Astrocyte (in vitro differentiated cells and primary cell): Measurements from ENCODE around the gene OR10T2. TPM values are rescaled to one million over a fixed set of nuclear protein-coding genes. Genes with fewer than 3 reads are reported as not detected.
"Not testable (repeated sequence)": the region's sequence is repeated elsewhere in the genome, so short reads cannot be mapped to it uniquely, and the experiment has no call there.

Experiments used
- DNase-seq: peaks from one replicate; pipeline ENCODE4 v3.0.0-alpha.2; 2010; ENCODE audit warnings: low read depth
- FAIRE-seq: peaks from 2 replicates; lab custom pipeline; 2011; peaks lifted over from hg19 to GRCh38; lab: Jason Lieb, UNC
- H2AFZ ChIP-seq: 2 replicates; pipeline ENCODE4 v1.6.0; 2012; ENCODE audit warnings: low read depth, low read length, inconsistent platforms
- H3K27ac ChIP-seq: 2 replicates; pipeline ENCODE4 v1.5.1; 2011; ENCODE audit warnings: low read depth, low read length, inconsistent platforms
- H3K27me3 ChIP-seq: 2 replicates; pipeline ENCODE4 v1.6.0; 2011; ENCODE audit warnings: low read length, inconsistent platforms; ENCODE audit not compliant: insufficient read depth
- H3K36me3 ChIP-seq: 2 replicates; pipeline ENCODE4 v1.5.1; 2011; ENCODE audit warnings: low read length, inconsistent platforms; ENCODE audit not compliant: insufficient read depth
- H3K4me1 ChIP-seq: 2 replicates; pipeline ENCODE4 v1.5.1; 2011; ENCODE audit warnings: low read length, inconsistent platforms; ENCODE audit not compliant: insufficient read depth
- H3K4me2 ChIP-seq: 2 replicates; pipeline ENCODE4 v1.6.0; 2012; ENCODE audit warnings: low read length, inconsistent platforms
- H3K4me3 ChIP-seq: 2 replicates; pipeline ENCODE4 v1.5.1; 2011; ENCODE audit warnings: low read depth, mild to moderate bottlenecking, low read length, inconsistent platforms; ENCODE audit not compliant: insufficient read depth
- H3K79me2 ChIP-seq: 2 replicates; pipeline ENCODE4 v1.6.0; 2012; ENCODE audit warnings: mild to moderate bottlenecking, low read length, inconsistent platforms; ENCODE audit not compliant: insufficient read depth
- H3K9ac ChIP-seq: 2 replicates; pipeline ENCODE4 v1.6.0; 2012; ENCODE audit warnings: mild to moderate bottlenecking, low read length, inconsistent platforms
- H3K9me3 ChIP-seq: 2 replicates; pipeline ENCODE4 v1.5.1; 2012; ENCODE audit warnings: low read depth, mild to moderate bottlenecking, low read length, inconsistent platforms; ENCODE audit not compliant: insufficient read depth
- H4K20me1 ChIP-seq: 2 replicates; pipeline ENCODE4 v1.6.0; 2012; ENCODE audit warnings: low read length, inconsistent platforms; ENCODE audit not compliant: insufficient read depth
- H3K27ac Mint-ChIP-seq: one replicate; pipeline ENCODE4 v1.8.0; 2021; ENCODE audit warnings: mild to moderate bottlenecking, mixed read lengths; ENCODE audit not compliant: unreplicated experiment
- H3K27me3 Mint-ChIP-seq: one replicate; pipeline ENCODE4 v1.8.0; 2021; ENCODE audit warnings: low read depth, mixed read lengths; ENCODE audit not compliant: unreplicated experiment
- H3K36me3 Mint-ChIP-seq: one replicate; pipeline ENCODE4 v1.8.0; 2021; ENCODE audit warnings: low read depth, mixed read lengths; ENCODE audit not compliant: unreplicated experiment
- H3K4me1 Mint-ChIP-seq: one replicate; pipeline ENCODE4 v1.8.0; 2021; ENCODE audit warnings: low read depth, mixed read lengths; ENCODE audit not compliant: unreplicated experiment
- H3K4me3 Mint-ChIP-seq: one replicate; pipeline ENCODE4 v1.8.0; 2021; ENCODE audit warnings: mild to moderate bottlenecking, moderate library complexity, mixed read lengths; ENCODE audit not compliant: unreplicated experiment
- H3K9me3 Mint-ChIP-seq: one replicate; pipeline ENCODE4 v1.8.0; 2021; ENCODE audit warnings: mild to moderate bottlenecking, mixed read lengths; ENCODE audit not compliant: unreplicated experiment
- EZH2 ChIP-seq: IDR thresholded peaks from 2 replicates; pipeline ENCODE4 v1.6.1; 2012; ENCODE audit warnings: mild to moderate bottlenecking, low read length, inconsistent platforms; ENCODE audit not compliant: insufficient read depth
- total RNA-seq: library from RNA; stranded (reverse); gene quantifications from 2 replicates; pipeline ENCODE4 v1.2.1, GENCODE V29; 2021
- TF ChIP-seq, protein P1 (sequence below): IDR thresholded peaks from 2 replicates; pipeline ENCODE4 v1.5.1; 2011; ENCODE audit warnings: low read depth, mild to moderate bottlenecking, inconsistent platforms, low read length, moderate library complexity; ENCODE audit not compliant: insufficient read depth

OR10T2 gene
- total RNA-seq, 1 donor from 2014 or later = not detected

DNA sequence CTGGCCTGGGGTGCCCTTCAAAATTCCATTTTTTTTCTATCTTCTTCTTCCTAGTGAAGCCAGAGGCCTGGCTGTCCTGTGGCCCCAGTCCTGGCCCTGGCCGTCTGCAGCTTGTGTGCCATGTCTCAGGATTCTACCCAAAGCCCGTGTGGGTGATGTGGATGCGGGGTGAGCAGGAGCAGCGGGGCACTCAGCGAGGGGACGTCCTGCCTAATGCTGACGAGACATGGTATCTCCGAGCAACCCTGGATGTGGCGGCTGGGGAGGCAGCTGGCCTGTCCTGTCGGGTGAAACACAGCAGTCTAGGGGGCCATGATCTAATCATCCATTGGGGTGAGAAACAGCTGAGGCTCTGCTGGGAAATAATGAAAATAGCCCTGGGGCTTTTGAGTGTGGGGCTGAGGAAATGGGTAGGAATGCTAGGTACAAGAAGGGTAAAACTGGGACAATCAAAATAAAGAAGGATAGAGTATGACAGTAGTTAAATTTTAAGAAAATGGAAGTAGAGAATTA lies 43.4 kb downstream of the OR10T2 start:
- no peak overlapping the region for H2AFZ ChIP-seq
- peaks cover 4% of the 10 kb centered on the region for H3K4me1 Mint-ChIP-seq
- no peaks in the 10 kb centered on the region for H3K9me3 Mint-ChIP-seq
- no peak for TF ChIP-seq EZH2
- TF ChIP-seq, protein P1, sequence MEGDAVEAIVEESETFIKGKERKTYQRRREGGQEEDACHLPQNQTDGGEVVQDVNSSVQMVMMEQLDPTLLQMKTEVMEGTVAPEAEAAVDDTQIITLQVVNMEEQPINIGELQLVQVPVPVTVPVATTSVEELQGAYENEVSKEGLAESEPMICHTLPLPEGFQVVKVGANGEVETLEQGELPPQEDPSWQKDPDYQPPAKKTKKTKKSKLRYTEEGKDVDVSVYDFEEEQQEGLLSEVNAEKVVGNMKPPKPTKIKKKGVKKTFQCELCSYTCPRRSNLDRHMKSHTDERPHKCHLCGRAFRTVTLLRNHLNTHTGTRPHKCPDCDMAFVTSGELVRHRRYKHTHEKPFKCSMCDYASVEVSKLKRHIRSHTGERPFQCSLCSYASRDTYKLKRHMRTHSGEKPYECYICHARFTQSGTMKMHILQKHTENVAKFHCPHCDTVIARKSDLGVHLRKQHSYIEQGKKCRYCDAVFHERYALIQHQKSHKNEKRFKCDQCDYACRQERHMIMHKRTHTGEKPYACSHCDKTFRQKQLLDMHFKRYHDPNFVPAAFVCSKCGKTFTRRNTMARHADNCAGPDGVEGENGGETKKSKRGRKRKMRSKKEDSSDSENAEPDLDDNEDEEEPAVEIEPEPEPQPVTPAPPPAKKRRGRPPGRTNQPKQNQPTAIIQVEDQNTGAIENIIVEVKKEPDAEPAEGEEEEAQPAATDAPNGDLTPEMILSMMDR = no peak
- no peak overlapping the region for H3K4me2 ChIP-seq
- peaks cover 22% of the 10 kb centered on the region for H3K27me3 Mint-ChIP-seq
- no peak overlapping the region for H3K9ac ChIP-seq
- DNase-seq (no peak), FAIRE-seq (no peak)
- no peak overlapping the region for H3K4me3 ChIP-seq
- H3K79me2 ChIP-seq = no peaks in the 10 kb centered on the region
- no peaks in the 10 kb centered on the region for H4K20me1 ChIP-seq
- H3K27ac Mint-ChIP-seq = no peak overlapping the region
- H3K36me3 Mint-ChIP-seq = no peaks in the 10 kb centered on the region
- no peaks in the 10 kb centered on the region for H3K27me3 ChIP-seq
- no peaks in the 10 kb centered on the region for H3K36me3 ChIP-seq
- H3K4me3 Mint-ChIP-seq = no peak overlapping the region
- H3K27ac ChIP-seq = no peak overlapping the region
- no peaks in the 10 kb centered on the region for H3K4me1 ChIP-seq
- H3K9me3 ChIP-seq = no peaks in the 10 kb centered on the region

DNA sequence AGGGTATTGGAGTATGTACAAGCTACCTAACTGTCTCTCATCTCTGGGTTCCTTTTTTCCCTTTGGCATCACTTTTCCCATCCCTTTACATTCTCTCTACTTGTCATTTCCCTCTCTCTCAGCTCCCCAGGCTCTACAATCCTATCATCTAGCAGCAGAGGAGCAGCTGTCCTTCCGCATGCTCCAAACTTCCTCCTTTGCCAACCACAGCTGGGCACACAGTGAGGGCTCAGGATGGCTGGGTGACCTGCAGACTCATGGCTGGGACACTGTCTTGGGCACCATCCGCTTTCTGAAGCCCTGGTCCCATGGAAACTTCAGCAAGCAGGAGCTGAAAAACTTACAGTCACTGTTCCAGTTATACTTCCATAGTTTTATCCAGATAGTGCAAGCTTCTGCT lies 45.0 kb downstream of the OR10T2 start:
- Mint-ChIP-seq H3K27me3 (peaks cover 22% of the 10 kb centered on the region), H3K9me3 (no peaks in the 10 kb centered on the region), H3K4me3 (no peak overlapping the region), H3K27ac (no peak overlapping the region), H3K4me1 (peaks cover 4% of the 10 kb centered on the region), H3K36me3 (no peaks in the 10 kb centered on the region)
- H3K9ac ChIP-seq = no peak overlapping the region
- no peak overlapping the region for H3K4me3 ChIP-seq
- no peak for TF ChIP-seq EZH2
- TF ChIP-seq, protein P1 = no peak
- H3K27ac ChIP-seq = no peak overlapping the region
- DNase-seq = no peak
- no peaks in the 10 kb centered on the region for H3K9me3 ChIP-seq
- H4K20me1 ChIP-seq = no peaks in the 10 kb centered on the region
- no peaks in the 10 kb centered on the region for H3K27me3 ChIP-seq
- FAIRE-seq = no peak
- H3K4me1 ChIP-seq = no peaks in the 10 kb centered on the region
- H3K4me2 ChIP-seq = no peak overlapping the region
- no peak overlapping the region for H2AFZ ChIP-seq
- H3K36me3 ChIP-seq = no peaks in the 10 kb centered on the region
- H3K79me2 ChIP-seq = no peaks in the 10 kb centered on the region

DNA sequence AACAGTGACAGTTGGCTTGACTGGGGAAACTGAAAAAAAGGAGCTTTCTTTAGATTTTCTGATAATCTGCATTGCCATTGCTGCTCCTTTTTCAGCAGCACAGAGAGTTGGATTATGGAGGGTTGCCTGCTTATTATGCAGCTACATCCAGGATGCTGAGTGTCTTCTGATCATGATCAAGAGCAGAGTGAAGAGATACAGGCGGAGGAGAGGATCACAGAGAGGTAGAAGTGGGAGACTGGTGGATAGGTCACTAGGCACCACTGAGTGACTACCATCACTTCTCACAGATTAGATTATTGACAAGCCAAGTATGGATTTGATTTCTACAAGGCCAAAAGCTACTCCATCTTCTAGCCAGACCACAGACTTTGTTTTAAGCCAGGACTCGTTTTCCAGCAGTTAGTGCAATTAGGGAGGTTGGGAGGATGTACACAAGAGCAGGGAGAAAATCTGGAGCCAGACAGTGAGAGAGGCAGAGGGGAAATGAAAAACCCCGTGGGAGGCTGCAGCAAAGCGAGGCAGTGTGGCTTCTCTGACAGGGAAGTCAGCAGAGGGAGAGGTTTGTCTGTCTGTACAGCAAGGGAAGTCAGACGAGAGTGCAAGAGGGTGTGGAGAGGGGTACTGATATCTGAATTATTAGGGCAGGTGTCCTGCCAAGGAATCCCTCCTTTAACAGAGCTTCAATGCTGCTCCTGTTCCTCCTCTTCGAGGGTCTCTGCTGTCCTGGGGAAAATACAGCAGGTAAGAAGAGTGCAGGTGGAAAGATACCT lies 45.8 kb downstream of the OR10T2 start, which contains the start of gene CD1E:
CD1E (plus strand) TSS at position 592 of the 773 bp plus-strand sequence; CDS start at position 687, 95 bp downstream.
- DNase-seq (no peak), FAIRE-seq (no peak)
- no peaks in the 10 kb centered on the region for H3K36me3 ChIP-seq
- H3K4me2 ChIP-seq = no peak within 1 kb of the TSS
- no peak within 1 kb of the TSS for H3K9ac ChIP-seq
- peaks cover 22% of the 10 kb centered on the region for H3K27me3 Mint-ChIP-seq
- H3K9me3 Mint-ChIP-seq = no peaks in the 10 kb centered on the region
- no peak within 1 kb of the TSS for H3K4me3 Mint-ChIP-seq
- H3K9me3 ChIP-seq = no peaks in the 10 kb centered on the region
- H3K27ac Mint-ChIP-seq = no peak within 1 kb of the TSS
- no peaks in the 10 kb centered on the region for H3K36me3 Mint-ChIP-seq
- H3K27me3 ChIP-seq = no peaks in the 10 kb centered on the region
- H3K4me3 ChIP-seq = no peak within 1 kb of the TSS
- TF ChIP-seq EZH2 = no peak
- TF ChIP-seq, protein P1 = no peak
- H3K4me1 ChIP-seq = no peaks in the 10 kb centered on the region
- H3K79me2 ChIP-seq = no peaks in the 10 kb centered on the region
- H3K27ac ChIP-seq = no peak within 1 kb of the TSS
- H3K4me1 Mint-ChIP-seq = peaks cover 4% of the 10 kb centered on the region
- H4K20me1 ChIP-seq = no peaks in the 10 kb centered on the region
- no peak within 1 kb of the TSS for H2AFZ ChIP-seq

DNA sequence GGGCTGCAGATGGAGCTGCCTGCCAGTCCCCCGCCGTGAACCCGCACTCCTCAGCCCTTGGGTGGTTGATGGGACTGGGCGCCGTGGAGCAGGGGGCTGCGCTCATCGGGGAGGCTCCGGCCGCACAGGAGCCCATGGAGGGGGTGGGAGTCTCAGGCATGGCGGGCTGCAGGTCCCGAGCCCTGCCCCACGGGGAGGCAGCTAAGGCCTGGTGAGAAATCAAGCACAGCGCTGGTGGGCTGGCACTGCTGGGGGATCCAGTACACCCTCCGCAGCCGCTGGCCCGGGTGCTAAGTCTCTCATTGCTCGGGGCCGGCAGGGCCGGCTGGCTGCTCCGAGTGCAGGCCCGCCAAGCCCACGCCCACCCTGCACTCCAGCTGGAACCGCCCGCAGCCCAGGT lies 50.3 kb downstream of the OR10T2 start:
- not testable (repeated sequence) for H3K27ac ChIP-seq, H3K79me2 ChIP-seq, H3K9me3 ChIP-seq, H3K9ac ChIP-seq, H2AFZ ChIP-seq, H3K27ac Mint-ChIP-seq, DNase-seq, H3K4me2 ChIP-seq, H3K4me1 ChIP-seq, H3K27me3 Mint-ChIP-seq, H4K20me1 ChIP-seq, H3K36me3 ChIP-seq, H3K4me1 Mint-ChIP-seq, H3K4me3 Mint-ChIP-seq, H3K36me3 Mint-ChIP-seq, H3K4me3 ChIP-seq, FAIRE-seq, H3K9me3 Mint-ChIP-seq, H3K27me3 ChIP-seq
